Right renal pelvis (tissue), 4 donors: ENCODE measurements around the gene NMB. TPM values are rescaled to one million over a fixed set of nuclear protein-coding genes. Genes with fewer than 3 reads are reported as not detected.

Experiments
- DNase-seq, 4 donors: peaks; one replicate each; pipeline ENCODE4 v3.0.0-alpha.2; 2013; ENCODE audit warnings: low read depth in 4 of 4, low spot score in 3 of 4, missing footprints in 1 of 4
- polyA plus RNA-seq, 4 donors: library from polyadenylated mRNA; unstranded; fragments of 120-200 nt; gene quantifications; one replicate each; pipeline ENCODE4 v1.2.1, GENCODE V29; 2013; ENCODE audit not compliant: insufficient read length in 4 of 4

Gene NMB
- polyA plus RNA-seq, 4 donors = 4.9 to 8.5 (median 5.8) TPM

DNA sequence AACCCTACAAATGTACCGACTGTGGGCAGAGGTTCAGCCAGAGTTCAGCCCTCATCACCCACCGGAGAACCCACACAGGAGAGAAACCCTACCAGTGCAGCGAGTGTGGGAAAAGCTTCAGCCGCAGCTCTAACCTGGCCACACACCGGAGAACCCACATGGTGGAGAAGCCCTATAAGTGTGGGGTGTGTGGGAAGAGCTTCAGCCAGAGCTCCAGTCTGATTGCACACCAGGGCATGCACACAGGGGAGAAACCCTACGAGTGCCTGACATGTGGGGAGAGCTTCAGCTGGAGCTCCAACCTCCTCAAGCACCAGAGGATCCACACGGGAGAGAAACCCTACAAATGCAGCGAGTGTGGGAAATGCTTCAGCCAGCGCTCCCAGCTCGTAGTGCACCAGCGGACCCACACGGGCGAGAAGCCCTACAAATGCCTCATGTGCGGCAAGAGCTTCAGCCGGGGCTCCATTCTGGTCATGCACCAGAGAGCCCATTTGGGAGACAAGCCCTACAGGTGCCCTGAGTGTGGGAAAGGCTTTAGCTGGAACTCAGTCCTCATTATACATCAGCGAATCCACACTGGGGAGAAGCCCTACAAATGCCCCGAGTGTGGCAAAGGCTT is 36.5 kb downstream of the NMB start:
- no peak for DNase-seq

DNA sequence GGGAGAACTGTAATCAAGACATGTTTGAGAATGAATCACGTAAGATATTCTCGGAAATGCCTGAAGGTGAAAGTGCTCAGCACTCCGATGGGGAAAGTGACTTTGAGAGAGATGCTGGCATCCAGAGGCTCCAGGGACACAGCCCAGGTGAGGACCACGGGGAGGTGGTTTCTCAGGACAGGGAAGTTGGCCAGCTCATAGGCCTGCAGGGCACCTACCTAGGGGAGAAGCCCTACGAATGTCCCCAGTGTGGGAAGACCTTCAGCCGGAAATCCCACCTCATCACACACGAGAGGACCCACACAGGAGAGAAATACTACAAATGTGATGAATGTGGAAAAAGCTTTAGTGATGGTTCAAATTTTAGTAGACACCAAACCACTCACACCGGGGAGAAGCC is 37.4 kb downstream of the NMB start:
- DNase-seq = no peak

DNA sequence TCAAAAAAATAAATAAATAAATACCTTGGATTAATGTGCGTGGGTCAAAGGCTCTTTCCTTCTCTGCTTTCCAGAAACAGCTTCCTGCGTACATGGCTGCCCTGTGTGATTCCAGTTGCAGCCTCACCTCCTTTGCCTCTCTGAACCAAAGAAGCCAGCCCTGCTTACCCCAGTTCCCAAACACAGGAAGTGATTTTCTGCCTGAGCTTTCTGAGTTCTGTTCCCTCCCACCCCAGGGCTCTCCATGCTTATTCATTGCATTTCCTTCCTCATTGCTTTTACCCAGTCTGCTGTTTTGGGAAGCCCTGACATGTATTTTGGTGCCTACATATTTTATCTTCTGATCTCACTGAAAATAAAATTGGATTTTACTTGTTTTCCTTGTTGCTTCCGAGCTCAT is 41.8 kb downstream of the NMB start:
- no peak for DNase-seq

- no peak for DNase-seq
These were observed 46.4 kb downstream of the NMB start for GRCh38 chr15:84611631-84612030.

GRCh38 chr15:84609818-84610525 is 48.0 kb downstream of the NMB start:
- no peak for DNase-seq

DNA sequence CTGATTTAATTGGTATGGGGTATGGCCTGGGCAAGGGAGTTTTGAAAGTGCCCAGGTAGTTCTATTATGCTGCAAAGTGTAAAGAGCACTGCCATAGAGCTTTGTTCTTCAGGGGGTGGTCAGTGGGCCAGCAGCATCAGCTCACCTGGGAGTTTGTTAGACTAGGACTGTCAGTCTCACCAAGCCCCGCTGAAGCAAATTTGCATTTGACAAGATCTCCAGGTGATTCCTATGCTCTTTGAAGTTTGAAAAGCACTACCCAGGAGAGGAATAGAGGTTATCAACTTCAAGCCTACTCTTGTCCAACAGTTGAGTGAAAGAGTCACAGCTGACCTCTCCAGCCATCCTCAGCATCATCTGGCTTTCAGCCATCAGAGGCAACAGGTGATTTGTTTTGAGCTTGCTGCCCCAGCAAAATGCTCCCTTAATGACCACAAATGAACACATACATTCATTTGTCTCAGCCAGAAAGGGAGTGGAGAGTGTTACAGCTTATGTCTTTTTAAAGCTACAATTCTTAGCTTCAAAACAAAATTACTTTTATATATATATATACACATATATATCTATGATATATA is 49.2 kb downstream of the NMB start:
- DNase-seq = no peak

DNA sequence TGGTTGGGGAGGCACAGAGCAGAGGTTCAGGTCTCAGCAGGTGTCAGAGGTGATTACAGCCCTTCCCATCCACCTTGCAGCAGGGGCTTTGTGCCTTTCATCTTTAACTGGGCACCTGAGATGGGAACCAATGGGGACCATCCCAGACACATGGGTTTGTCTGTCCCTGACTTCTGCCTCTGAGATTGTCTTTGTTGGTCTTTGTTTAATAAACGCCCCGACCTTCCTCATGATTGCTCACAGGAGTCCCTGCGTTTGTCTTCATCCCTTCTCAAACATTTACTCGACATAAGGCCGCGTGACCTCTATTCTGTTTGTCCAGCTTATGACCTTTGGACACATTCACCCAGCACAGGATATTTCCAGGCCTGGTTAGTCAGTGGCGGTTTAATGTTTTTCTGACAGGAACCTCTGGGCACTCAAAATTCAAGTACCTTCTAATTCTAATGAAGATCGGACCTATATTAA is 51.3 kb downstream of the NMB start:
- no peak for DNase-seq

DNA sequence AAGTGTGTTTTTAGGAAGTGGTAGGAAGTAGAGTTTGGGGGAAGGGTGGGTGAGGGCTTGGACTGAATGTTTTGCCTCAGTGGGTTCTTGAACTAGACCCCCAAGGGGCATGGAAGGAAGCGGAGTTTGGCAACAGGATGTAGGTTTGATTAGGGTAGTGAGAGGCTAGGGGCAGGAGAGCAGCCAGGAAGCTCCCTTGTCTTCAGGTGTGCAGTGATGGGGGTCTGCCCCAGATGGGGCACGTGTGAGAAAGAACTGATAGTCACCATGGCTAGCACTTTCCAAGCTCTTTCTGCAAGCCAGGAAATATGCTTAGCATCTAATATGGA is 52.5 kb downstream of the NMB start:
- no peak for DNase-seq

Other genes starting within 250 kb of the NMB start
- gene ZSCAN2, start 57.2 kb downstream of the NMB start, polyA plus RNA-seq = 10 to 100 TPM; 26.6 to 29.4 (median 28.4) TPM
- gene WDR73, start 3.9 kb downstream of the NMB start, polyA plus RNA-seq = 10 to 100 TPM; 36.0 to 43.6 (median 37.5) TPM
- 100 to 1,000 TPM; 265 to 302 (median 296) TPM for gene SEC11A, start 57.9 kb upstream of the NMB start, polyA plus RNA-seq
- gene ZNF592, start 90.4 kb upstream of the NMB start, polyA plus RNA-seq = 10 to 100 TPM; 29.6 to 32.3 (median 31.8) TPM
- 10 to 100 TPM; 13.7 to 17.4 (median 15.9) TPM for gene ALPK3, start 159.2 kb upstream of the NMB start, polyA plus RNA-seq
- 1 to 10 TPM; 4.3 to 8.5 (median 6.7) TPM for gene SLC28A1, start 226.5 kb upstream of the NMB start, polyA plus RNA-seq